8988T (cell line): ENCODE data around the gene GSK3B.
"Not testable (repeated sequence)": the region's sequence is repeated elsewhere in the genome, so short reads cannot be mapped to it uniquely, and the experiment has no call there.

Experiments used
- DNase-seq: peaks from one replicate; pipeline ENCODE4 v3.0.0; 2011

The GSK3B gene

DNA sequence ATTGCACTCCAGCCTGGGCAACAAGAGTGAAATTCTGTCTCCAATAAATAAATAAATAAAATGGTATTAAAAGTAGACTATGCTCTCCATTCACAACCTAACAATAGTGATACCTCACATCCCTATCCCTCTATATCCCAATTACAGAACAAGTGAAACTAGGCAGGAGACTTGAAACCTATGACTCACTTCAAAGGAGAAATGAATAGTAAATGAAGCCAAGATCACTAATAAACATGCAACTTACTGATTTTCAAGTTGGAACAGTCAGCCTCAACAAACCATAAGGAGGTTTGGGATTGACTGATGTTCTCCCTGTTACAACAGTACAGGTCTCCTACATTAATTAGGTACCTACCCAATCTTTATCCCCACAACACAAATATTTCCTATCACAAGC is 103.4 kb downstream of the GSK3B start:
- DNase-seq: no peak

DNA sequence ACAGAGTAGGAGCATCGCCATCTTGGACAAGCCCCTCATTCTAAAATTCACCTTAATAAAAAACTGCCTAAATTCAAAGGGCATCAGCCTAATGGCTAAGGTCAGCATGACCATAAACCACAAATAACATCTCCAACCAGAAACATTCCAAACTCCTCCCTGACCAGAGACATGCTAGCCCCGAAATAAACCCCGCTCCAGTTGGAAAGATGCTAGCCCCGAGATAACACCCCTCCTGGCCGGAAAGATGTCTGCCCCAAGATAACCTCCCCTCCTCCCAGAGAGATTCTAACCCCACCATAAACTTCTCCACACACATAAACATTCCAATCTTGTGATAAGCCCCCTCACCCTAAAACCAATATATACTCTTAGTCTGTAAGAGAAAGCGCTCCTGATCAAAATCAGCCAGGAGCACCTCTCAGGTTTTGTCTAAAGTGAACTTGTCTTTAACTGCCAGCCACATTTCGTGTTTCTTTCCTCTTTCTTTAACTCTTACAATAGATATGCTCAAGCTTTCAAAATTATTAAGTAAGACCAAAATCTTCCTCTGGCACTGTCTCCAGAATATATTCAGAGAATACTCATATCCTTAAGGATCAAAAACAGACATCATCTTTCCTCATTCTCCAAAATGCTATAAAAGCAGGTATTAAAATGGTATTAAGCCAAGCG is 104.1 kb downstream of the GSK3B start:
- DNase-seq: no peak

DNA sequence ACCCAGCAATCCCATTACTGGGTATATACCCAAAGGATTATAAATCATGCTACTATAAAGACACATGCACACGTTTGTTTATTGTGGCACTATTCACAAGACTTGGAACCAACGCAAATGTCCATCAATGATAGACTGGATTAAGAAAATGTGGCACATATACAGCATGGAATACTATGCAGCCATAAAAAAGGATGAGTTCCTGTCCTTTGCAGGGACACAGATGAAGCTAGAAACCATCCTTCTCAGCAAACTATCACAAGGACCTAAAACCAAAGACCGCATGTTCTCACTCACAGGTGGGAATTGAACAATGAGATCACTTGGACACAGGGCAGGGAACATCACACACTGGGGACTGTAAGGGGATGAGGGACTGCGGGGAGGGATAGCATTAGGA is 107.4 kb downstream of the GSK3B start:
- not testable (repeated sequence) for DNase-seq

- no peak for DNase-seq
These were observed 112.9 kb downstream of the GSK3B start for GRCh38 chr3:119981386-119981785.

DNA sequence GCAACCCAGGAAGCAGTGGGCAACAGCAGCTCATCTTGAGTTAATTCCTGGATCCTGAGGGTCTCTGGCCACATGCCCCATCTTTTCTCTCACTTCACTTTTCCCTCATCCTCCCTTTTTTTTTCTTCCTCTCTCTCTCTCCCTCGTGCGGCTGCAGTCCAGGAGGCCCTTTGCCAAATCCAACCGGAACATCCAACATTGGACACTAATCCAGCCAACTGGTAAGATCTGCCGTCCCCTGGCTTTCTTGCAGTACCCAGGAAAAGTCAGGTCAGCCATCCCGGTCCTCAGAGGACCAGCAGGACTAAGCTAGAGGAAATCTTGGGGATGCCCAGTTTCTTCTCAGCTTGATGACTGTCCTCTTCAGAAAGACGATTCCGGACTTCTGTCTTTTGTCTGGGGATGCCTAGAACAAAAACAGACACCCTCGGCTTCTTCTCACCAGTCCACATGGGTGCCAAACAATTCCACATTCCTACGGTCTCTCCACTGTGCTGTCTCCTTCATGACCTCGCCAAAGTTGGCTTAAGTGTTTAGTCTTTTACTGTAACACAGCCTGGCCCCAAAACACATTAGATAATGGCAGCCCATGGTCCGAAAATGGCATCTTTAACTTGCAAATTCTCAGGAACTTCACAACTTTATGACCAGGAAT is 115.6 kb downstream of the GSK3B start:
- DNase-seq: no peak

- DNase-seq: no peak
These were observed 116.9 kb downstream of the GSK3B start for GRCh38 chr3:119977353-119977752.

GRCh38 chr3:119976214-119976613 is 118.0 kb downstream of the GSK3B start:
- DNase-seq: no peak

DNA sequence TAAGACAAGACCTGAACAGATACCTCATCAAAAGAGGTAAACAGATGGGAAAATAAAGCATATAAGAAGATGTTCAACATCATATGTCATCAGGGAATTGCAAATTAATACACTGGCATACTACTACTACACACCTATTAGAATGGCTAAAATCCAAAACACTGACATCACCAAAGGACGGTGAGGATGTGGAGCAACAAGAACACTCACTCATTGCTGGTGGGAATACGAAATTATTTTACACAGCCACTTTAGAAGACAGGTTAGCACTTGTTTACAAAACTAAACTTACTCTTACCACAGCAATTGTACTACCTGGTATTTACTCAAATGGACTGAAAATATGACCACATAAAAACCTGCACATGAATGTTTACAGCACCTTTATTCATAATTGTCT is 119.6 kb downstream of the GSK3B start:
- DNase-seq: no peak

- DNase-seq: no peak
These were observed 121.1 kb downstream of the GSK3B start for GRCh38 chr3:119973018-119973646.

DNA sequence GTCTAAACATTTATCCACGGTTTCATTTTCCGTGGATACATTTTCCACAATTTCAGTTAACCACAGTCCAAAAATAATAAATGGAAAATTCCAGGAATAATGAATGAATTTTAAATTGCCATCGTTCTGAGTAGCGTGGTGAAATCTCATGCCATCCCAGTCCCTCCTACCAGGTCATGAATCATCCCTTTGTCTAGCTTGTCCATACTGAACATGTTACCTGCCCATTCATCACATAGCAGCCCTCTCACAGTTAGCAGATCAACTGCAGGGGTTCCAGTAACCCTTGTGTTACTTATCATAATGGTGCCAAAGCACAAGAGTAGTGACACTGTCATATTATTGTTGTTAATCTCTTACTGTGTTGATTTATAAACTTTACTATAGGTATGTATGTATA is 124.5 kb downstream of the GSK3B start:
- no peak for DNase-seq

DNA sequence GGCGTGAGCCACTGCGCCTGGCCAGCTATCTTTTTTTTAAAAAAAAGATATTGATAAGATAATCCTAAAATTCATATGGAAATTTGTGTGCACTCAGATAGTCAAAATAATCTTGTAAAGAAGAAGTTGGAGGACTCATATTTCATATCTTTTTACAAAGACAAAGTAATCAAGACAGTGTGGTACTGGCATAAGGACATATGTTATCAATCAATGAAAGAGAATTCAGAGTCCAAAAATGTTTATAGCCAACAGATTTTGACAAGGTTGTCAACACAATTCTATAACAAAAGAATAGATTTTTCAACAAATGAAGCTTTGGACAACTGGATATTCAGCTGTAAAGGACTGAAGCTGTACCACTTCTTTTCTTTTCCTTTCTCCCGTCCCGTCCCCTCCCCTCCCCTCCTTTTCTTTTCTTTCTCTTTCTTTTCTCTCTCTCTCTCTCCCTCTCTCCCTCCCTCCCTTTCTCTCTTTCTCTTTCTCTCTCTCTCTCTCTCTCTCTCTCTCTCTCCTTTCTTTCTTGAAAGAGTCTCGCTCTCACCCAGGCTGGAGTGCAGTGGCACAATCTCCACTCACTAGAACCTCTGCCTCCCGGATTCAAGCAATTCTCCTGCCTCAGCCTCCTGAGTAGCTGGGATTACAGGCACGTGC is 126.8 kb downstream of the GSK3B start:
- DNase-seq: no peak

GRCh38 chr3:119965692-119966091 is 128.6 kb downstream of the GSK3B start:
- no peak for DNase-seq

DNA sequence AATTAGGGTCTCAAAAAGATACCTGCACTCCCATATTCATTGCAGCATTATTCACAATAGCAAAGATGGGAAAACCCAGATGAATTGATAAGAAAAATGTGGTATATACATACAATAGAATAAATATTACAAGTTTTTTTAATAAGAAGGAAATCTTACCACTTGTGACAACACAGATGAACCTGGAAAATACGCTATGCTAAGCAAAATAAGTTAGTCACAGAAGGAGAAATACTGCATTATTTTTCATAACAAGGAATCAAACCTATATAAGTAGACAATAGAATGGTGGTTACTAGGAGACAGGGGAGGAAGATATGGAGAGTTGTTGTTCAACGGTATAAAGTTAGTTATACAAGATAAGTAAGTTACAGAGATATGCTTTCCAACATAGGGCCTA is 130.0 kb downstream of the GSK3B start:
- no peak for DNase-seq

GRCh38 chr3:119955972-119956371 is 138.3 kb downstream of the GSK3B start:
- no peak for DNase-seq

DNA sequence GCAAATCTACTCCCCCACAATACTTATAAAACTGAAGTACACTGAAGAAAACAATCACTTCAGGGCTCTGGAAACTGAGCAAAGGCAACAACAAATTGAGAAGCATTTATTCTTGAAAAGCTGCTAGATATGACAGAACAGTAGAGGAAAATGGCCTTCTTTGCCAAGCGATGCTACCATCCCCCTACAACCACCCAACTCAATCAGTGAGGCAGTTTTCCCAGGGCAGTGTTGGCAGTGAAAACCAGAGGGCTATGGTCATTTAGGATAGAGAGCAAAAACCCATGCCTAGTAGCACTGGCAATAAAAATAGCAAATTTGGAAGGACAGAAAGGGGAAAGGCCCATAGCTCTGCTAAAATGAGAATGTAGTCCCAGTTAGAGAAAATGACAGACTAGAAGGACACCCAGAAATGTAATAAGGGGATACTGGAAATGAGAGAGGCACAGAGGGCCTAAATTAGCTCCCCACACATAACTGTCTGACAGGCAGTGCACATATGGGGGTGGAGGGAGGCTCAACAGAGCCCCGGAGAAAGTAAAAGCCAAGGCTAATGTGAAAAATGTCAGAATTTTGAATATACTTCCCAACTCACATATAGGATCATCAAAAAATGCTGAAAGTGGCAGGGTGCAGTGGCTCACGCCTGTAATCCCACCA is 143.5 kb downstream of the GSK3B start:
- no peak for DNase-seq

DNA sequence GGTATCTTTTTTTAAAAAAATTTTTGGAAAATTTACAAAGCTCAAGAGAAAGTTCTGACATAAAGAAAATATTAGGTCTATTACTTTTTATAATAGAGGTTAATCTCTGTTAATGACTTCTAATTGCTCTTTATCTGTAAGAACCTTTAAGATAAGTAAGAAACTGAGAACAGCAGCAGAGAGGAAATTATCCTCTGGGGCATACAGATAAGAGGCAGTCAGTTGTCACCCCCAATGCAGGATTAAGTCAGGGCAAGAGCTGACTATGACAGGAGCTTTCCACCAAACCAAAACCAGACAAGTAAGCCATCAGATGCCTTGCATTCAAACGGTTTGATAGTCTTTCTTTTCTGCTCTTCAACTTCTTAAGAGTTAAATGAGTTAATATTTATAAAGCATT is 149.0 kb downstream of the GSK3B start:
- DNase-seq: no peak

DNA sequence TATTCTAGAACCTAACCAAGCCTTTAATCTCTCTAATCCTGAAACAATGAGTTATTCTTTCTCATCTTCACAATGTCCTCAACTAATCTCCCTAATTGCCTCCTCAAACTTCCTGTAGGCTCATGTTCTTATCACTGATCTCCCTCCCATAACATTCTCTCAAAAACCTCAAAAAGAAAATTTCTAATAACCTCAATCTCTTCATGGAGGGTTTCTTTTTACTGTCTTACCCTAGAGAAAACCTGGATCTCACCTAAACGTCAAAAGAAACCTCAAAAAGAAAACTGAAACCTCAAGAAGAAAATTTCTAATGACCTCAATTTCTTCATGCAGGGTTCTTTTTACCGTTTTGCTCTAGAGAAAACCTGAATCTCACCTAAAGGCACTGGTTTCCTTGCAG is 150.2 kb downstream of the GSK3B start:
- no peak for DNase-seq

DNA sequence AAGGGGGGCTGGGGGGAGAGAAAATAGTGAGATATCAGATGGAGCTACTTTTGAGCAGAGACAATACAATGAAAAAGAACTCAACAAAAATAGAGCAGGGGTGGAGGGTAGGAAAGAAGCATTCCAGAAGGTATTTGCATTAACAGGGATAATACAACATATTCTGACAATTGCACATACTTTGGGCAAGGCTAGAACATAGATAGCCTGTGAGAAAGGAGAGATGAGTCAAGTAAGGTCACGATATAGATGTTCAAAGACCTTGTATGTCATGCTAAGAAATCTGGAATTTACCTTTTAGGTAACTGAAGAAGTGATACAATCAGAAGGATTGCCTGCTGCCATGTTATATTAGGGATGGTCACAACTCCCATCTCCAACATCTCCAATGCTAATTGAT is 155.2 kb downstream of the GSK3B start:
- DNase-seq: no peak

- no peak for DNase-seq
These were observed 157.0 kb downstream of the GSK3B start for GRCh38 chr3:119937229-119937628.

- no peak for DNase-seq
These were observed 160.0 kb downstream of the GSK3B start for GRCh38 chr3:119934249-119934648.

GRCh38 chr3:119933207-119933606 is 161.0 kb downstream of the GSK3B start:
- DNase-seq: no peak

DNA sequence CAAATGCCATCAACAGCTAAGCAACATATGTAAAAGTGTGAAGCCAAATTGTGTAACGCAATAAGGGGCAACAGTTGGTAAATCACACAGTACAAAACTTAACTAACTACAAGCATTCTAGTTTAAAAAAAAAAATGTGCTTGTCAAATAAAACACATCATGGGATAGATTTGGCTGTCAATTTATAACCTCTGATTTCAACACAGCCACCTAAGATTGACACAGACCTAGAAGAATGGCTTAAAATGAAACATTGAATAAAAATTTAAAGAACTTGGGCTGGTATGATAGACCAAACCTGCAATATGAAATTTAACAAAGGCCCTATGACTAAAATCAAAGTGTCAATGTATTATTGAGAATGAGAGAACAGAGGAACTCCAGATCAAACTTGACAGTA is 164.0 kb downstream of the GSK3B start:
- DNase-seq: no peak

- DNase-seq: no peak
These were observed 167.1 kb downstream of the GSK3B start for GRCh38 chr3:119927190-119927589.
